Glutamatergic neuron (in vitro differentiated cells): ENCODE measurements around the gene MPPE1. TPM values are rescaled to one million over a fixed set of nuclear protein-coding genes. Genes with fewer than 3 reads are reported as not detected.

ENCODE experiments used
- DNase-seq: peaks from one replicate; pipeline ENCODE4 v3.0.0; 2022
- H3K27ac Mint-ChIP-seq: one replicate; pipeline ENCODE4 v1.8.0; 2020; ENCODE audit warnings: mild to moderate bottlenecking, mixed read lengths, inconsistent platforms; ENCODE audit not compliant: unreplicated experiment
- H3K27me3 Mint-ChIP-seq: one replicate; pipeline ENCODE4 v1.8.0; 2020; ENCODE audit warnings: mild to moderate bottlenecking, moderate library complexity, mixed read lengths, inconsistent platforms; ENCODE audit not compliant: unreplicated experiment
- H3K36me3 Mint-ChIP-seq: one replicate; pipeline ENCODE4 v1.8.0; 2020; ENCODE audit warnings: mild to moderate bottlenecking, mixed read lengths, inconsistent platforms; ENCODE audit not compliant: unreplicated experiment
- H3K4me1 Mint-ChIP-seq: one replicate; pipeline ENCODE4 v1.8.0; 2020; ENCODE audit warnings: mild to moderate bottlenecking, low read depth, mixed read lengths, inconsistent platforms; ENCODE audit not compliant: unreplicated experiment
- H3K4me3 Mint-ChIP-seq: one replicate; pipeline ENCODE4 v1.8.0; 2020; ENCODE audit warnings: mild to moderate bottlenecking, mixed read lengths, inconsistent platforms; ENCODE audit not compliant: unreplicated experiment
- H3K9me3 Mint-ChIP-seq: one replicate; pipeline ENCODE4 v1.8.0; 2020; ENCODE audit warnings: mild to moderate bottlenecking, moderate library complexity, mixed read lengths, inconsistent platforms; ENCODE audit not compliant: unreplicated experiment
- total RNA-seq: library from RNA; stranded (reverse); fragmentation: NEBNext Ultra II Directional; extraction: Animal tissue kit (Norgen Biotek cat#: 25700); gene quantifications from one replicate; pipeline ENCODE4 v1.2.1, GENCODE V29; 2021; ENCODE audit not compliant: unreplicated experiment
- TF ChIP-seq, protein P1 (sequence below): fragments of 200-600 bp; sonication (generic); IDR thresholded peaks from one replicate; pipeline ENCODE4 v1.5.0; 2021; ENCODE audit not compliant: partially characterized antibody, unreplicated experiment

The MPPE1 gene
- total RNA-seq, 1 donor from 2014 or later, result 31.8 TPM

DNA sequence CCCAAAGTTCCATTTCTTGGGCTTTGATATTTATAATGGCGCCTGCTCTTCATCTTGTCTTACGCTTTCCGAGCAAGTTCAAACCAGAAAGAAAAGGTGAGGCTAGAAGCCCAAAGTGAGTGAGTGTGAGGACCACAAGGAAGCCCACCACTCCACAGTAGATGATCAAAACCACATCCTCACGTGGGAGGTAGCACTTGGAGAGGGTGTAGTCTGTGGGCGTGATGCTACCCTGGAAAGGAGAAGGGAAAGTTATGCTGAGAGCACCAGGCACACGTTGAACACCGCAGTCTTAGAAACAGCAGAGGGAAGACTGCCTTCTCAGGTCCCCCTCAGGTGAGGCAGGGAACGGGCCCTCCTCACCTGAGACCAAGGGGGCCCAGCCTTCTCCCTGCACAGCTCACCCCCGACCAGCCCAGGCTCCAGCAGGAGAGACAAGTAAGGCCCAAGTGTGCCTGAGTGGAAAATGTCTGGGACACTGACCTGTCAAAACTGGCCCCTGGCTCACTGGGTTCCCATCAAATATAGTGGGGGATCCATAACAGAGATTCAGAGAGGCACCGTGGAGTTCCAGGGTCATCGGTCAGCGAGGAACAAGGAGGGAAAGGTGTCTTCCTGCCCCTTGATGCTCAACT lies 23.6 kb downstream of the MPPE1 start:
- H3K27ac Mint-ChIP-seq, result no peak overlapping the region
- no peak for DNase-seq
- H3K4me3 Mint-ChIP-seq, result no peak overlapping the region
- H3K36me3 Mint-ChIP-seq, result no peaks in the 10 kb centered on the region
- peaks cover under 1% of the 10 kb centered on the region for H3K4me1 Mint-ChIP-seq
- H3K27me3 Mint-ChIP-seq, result peaks cover 4% of the 10 kb centered on the region
- no peaks in the 10 kb centered on the region for H3K9me3 Mint-ChIP-seq
- TF ChIP-seq, protein P1, sequence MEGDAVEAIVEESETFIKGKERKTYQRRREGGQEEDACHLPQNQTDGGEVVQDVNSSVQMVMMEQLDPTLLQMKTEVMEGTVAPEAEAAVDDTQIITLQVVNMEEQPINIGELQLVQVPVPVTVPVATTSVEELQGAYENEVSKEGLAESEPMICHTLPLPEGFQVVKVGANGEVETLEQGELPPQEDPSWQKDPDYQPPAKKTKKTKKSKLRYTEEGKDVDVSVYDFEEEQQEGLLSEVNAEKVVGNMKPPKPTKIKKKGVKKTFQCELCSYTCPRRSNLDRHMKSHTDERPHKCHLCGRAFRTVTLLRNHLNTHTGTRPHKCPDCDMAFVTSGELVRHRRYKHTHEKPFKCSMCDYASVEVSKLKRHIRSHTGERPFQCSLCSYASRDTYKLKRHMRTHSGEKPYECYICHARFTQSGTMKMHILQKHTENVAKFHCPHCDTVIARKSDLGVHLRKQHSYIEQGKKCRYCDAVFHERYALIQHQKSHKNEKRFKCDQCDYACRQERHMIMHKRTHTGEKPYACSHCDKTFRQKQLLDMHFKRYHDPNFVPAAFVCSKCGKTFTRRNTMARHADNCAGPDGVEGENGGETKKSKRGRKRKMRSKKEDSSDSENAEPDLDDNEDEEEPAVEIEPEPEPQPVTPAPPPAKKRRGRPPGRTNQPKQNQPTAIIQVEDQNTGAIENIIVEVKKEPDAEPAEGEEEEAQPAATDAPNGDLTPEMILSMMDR, result no peak

DNA sequence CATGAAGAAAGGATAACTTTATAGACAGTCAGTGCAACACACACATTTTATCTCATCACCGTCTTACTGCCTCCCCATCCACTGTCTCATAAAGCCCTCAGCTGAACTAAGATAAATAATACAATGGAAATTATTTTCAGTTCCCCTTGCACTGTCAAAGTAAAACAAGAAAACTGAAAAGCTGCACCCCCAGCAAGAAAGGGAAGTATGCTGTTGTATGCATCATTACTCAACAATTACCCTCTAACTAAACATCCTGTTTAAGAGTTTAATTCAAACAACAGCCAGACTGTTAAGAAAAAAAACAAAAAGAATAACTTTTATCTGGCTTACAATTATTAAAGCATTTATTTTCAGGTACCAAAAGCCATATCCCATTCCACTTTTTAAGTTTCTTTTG lies 25.0 kb downstream of the MPPE1 start:
- Mint-ChIP-seq H3K4me3 (no peak overlapping the region), H3K9me3 (no peaks in the 10 kb centered on the region), H3K27me3 (peaks cover 4% of the 10 kb centered on the region), H3K4me1 (peaks cover 1% of the 10 kb centered on the region), H3K36me3 (no peaks in the 10 kb centered on the region), H3K27ac (no peak overlapping the region)
- TF ChIP-seq, protein P1, result no peak
- no peak for DNase-seq

DNA sequence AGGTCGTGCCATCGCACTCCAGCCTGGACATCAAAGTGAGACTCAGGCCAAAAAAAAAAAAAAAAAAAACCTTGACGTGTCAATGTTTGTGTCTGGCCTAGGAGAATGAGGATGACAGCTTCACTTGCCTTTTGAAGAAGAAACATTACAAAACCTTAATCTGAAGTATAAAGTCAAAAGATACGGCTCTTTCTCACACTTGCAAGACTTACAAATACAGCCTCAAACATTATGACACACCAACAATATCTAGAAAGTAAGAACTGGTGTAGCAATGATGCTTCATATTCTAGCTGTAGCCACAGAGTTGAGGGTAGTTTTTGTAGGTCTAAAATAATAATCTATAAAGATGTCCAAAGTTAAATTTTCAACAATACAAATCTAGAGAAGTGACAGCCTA lies 25.5 kb downstream of the MPPE1 start:
- peaks cover 4% of the 10 kb centered on the region for H3K27me3 Mint-ChIP-seq
- H3K36me3 Mint-ChIP-seq, result no peaks in the 10 kb centered on the region
- H3K4me1 Mint-ChIP-seq, result peaks cover 1% of the 10 kb centered on the region
- no peak overlapping the region for H3K4me3 Mint-ChIP-seq
- H3K27ac Mint-ChIP-seq, result no peak overlapping the region
- TF ChIP-seq, protein P1, result no peak
- no peak for DNase-seq
- H3K9me3 Mint-ChIP-seq, result no peaks in the 10 kb centered on the region

DNA sequence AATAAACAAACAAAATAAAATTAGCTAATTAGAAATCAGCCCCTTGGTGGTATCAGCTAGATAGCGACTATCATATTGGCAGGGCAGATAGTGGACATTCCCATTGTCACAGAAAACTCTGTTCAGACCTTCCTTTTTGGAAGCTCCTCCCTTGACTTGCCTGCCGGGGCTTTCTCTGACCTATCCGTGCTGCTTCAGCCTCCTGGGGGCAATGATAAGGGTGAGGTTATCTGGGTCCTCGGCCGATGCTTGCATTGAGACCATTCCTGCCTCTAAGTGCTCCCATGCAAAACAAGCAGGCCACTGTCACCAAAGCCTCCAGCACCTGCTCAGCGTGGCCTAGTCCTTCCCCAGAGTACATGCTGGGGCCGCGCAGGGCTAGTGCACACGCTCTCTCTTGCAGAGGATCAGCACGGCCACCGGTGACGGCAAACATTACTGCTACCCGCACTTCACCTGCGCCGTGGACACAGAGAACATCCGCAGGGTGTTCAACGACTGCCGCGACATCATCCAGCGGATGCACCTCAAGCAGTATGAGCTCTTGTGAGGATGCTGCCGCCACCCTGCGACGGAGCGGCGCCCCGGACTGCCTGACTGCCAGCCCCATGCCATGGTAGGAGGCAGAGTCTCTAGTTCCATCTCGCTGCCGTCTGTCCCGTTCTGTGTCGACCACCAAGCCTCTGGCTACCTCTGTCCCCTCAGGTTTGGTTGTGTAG lies 27.4 kb downstream of the MPPE1 start:
- DNase-seq, result no peak
- H3K9me3 Mint-ChIP-seq, result peaks cover 1% of the 10 kb centered on the region
- H3K36me3 Mint-ChIP-seq, result peaks cover 9% of the 10 kb centered on the region
- H3K27ac Mint-ChIP-seq, result peak overlapping the region; percentile 79
- H3K27me3 Mint-ChIP-seq, result peaks cover 4% of the 10 kb centered on the region
- TF ChIP-seq, protein P1, result no peak
- H3K4me1 Mint-ChIP-seq, result peaks cover 1% of the 10 kb centered on the region
- no peak overlapping the region for H3K4me3 Mint-ChIP-seq

DNA sequence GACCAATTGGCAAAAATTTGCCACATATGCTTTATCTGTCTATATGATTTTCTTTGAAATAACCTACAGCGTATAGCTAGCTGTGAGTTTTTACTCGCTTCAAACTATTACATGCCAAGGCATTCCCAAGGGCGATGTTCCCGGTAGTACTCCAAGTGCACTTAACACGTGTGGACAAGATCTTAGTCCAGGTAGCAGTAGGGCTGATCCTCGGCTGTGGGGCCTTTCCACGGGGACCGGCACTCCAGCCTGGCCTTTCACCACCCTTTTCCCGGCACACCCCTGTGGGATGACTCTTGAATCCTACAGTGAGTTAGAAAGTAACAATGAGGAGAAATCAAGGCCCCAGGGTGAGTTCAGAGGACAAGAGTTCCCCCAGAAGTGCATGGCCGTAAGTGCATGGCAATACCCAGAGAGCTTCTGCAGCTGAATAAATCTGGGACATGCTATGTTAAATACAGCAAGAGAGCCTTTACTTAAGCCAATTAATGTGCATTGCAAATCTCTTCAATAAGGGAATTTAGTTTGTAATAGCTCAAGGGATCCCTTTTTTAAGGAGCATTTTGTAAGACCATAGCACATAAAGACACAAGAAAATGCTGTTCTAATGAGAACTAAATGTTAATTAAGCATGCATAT lies 30.5 kb downstream of the MPPE1 start:
- H3K27me3 Mint-ChIP-seq, result peaks cover 10% of the 10 kb centered on the region
- H3K27ac Mint-ChIP-seq, result no peak overlapping the region
- peaks cover 8% of the 10 kb centered on the region for H3K9me3 Mint-ChIP-seq
- no peak for DNase-seq
- no peak overlapping the region for H3K4me3 Mint-ChIP-seq
- peaks cover 19% of the 10 kb centered on the region for H3K36me3 Mint-ChIP-seq
- TF ChIP-seq, protein P1, result no peak
- peaks cover 1% of the 10 kb centered on the region for H3K4me1 Mint-ChIP-seq
